Measurements from ENCODE around the gene GEN1. TPM values are rescaled to one million over a fixed set of nuclear protein-coding genes. Genes with fewer than 3 reads are reported as not detected.

GEN1 gene
- total and polyA plus RNA-seq, 2 of the 13 experiments (the other 11 are each of a cell fraction or from before 2014, with no cell fraction given), result 9.9 to 27.1 TPM

DNA sequence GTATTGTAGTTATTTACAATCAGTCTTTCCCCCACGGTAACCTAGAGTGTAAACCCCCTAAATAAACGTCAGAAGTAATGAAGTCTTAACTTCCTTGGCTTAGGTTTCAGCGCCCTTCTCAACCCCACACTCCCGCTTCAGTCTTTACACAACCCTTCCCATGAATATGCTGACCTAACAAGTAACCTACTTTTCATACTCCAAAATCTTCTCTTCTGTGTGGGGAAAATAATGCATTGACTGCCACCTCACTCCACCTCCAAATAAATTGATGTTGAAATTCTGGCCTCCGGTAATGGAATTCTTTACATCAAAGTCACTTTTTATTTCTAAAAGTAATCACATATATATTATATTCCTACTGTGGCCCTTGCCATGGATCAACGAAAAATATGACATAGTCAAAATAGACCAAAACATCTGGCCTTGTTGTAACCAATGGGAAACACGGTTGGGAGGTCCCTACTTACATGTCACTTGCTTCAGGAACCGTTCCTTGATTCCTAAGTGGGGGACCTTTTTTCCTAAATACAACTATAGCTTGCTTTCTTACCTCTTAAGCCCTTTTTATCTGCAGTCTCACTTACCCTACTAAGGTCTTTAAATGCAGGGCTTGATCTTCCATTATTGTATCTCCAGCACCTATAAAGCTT lies 961 bp downstream of the GEN1 start:
- 1% methylated on average over 8 of the region's 8 CpGs for WGBS (ENCODE audit: low lambda C conversion rate)
- Histone ChIP-seq H3K9me3 (ENCODE audit: low read length) (no peaks in the 10 kb centered on the region), H3K36me3 (replicated peaks in 1 of 2; ENCODE audit: control insufficient read depth in 1 of 2, insufficient read depth in 2 of 2, low read length in 2 of 2) (0 out of 5 replicates have a peak, but pooled peaks cover 0 to 3% of the 10 kb centered on the region in 2 experiments), H3K27me3 (ENCODE audit: control insufficient read depth in 1 of 2, insufficient read depth in 2 of 2, low read length in 2 of 2) (no peaks in the 10 kb centered on the region; a peak in 1 of 5 replicates), H2AFZ (ENCODE audit: low read length) (no peak overlapping the region), H3K4me3 (replicated peaks in 1 of 3; ENCODE audit: insufficient read depth in 1 of 3, low read depth in 2 of 3, low read length in 3 of 3) (peak overlapping the region; percentile 82 to 95 (median 93)), H3K4me2 (ENCODE audit: low read depth, low read length) (peak overlapping the region; percentile 88), H3K9ac (ENCODE audit: insufficient read depth, low read depth, low read length) (peak overlapping the region; percentile 97), H3K79me2 (ENCODE audit: insufficient read depth, low read length) (peaks cover 80% of the 10 kb centered on the region), H3K27ac (ENCODE audit: extremely low read length, insufficient read depth, low read length) (peak overlapping the region; percentile 99), H3K4me1 (ENCODE audit: insufficient read depth, low read length) (peaks cover 54% of the 10 kb centered on the region), H4K20me1 (ENCODE audit: insufficient read depth, low read length) (no peaks in the 10 kb centered on the region)
- ChIA-PET CTCF (ENCODE audit: low intra/inter-chr PET ratio, low total read pairs) (no interaction called here), POLR2A (interaction anchor here (1.2 kb wide), 1 partner anchor 10 kb away, joined by 3 read pairs; no protein-coding TSS in a partner anchor)
- BruUV-seq (replicated peaks), result TSS peak; percentile 62
- in situ Hi-C loops (cut with HindIII; ENCODE audit: extremely low pct_ligation_motif_present, low pct_unique_long_range_greater_than_20kb), result loop anchor here (10.0 kb wide), 1 partner anchor 210 kb away; the partner anchor contains the start of gene VSNL1
- no peak for FAIRE-seq
- intact Hi-C loops (cut with micrococcal nuclease; ENCODE audit: unreplicated experiment), result loop anchor here (5.0 kb wide), 1 partner anchor 213 kb away; the partner anchor contains the start of gene VSNL1
- peak; percentile 33 for DNase-seq (ENCODE audit: low spot score)
- peak; percentile 90 for TF ChIP-seq ARID2 (CRISPR knock-in tag; IDR thresholded peaks at IDR 0.05; ENCODE audit: borderline replicate concordance)
- no peak for TF ChIP-seq SP1 (IDR thresholded peaks at IDR 0.05)
- no peak for TF ChIP-seq SP1 (CRISPR knock-in tag; IDR thresholded peaks at IDR 0.05)
- peak; percentile 17; the same call in 1 of the 2 replicates for TF ChIP-seq MAFF (IDR thresholded peaks at IDR 0.05; ENCODE audit: low read depth, low read length)
- TF ChIP-seq ZNF354B (CRISPR knock-in tag; IDR thresholded peaks at IDR 0.05), result 0 out of 2 replicates have a peak, but pooled peaks have one; percentile 40
- TF ChIP-seq MLX (CRISPR knock-in tag; IDR thresholded peaks at IDR 0.05), result no peak
- TF ChIP-seq MAFK (conservative IDR thresholded peaks at IDR 0.05 in 1 of 2, IDR thresholded peaks at IDR 0.05 in 1 of 2; ENCODE audit: low read length in 2 of 2), result peak; percentile 43 to 75; a peak in 3 of 4 replicates
- ATAC-seq, result no peak

Measured in HepG2 (cell line).